HCT116 (cell line): Measurements from ENCODE around the gene NEO1.
"Not testable (repeated sequence)": the region's sequence is repeated elsewhere in the genome, so short reads cannot be mapped to it uniquely, and the experiment has no call there.

Experiments
- CTCF ChIP-seq, 3 experiments: fragments of 200-600 bp in 1 of 3; sonication (generic) in 1 of 3; IDR thresholded peaks in 2 of 3; conservative IDR thresholded peaks in 1 of 3; 2 replicates each; pipeline ENCODE4 v1.5.1; 2012 to 2017; ENCODE audit warnings: low read depth in 2 of 3, low read length in 2 of 3, antibody characterized with exemption in 1 of 3, borderline replicate concordance in 1 of 3, control low read depth in 1 of 3, mild to moderate bottlenecking in 1 of 3, mixed read lengths in 1 of 3, mixed run types in 1 of 3, moderate library complexity in 1 of 3; ENCODE audit not compliant: insufficient read depth in 1 of 3
- EZH2 ChIP-seq: fragments of 200-600 bp; sonication (generic); IDR thresholded peaks from 2 replicates; pipeline ENCODE4 v1.6.1; 2017; ENCODE audit warnings: antibody characterized with exemption, mixed run types
- MAX ChIP-seq: IDR thresholded peaks from 2 replicates; pipeline ENCODE4 v1.6.1; 2012
- POLR2A ChIP-seq: IDR thresholded peaks from 2 replicates; pipeline ENCODE4 v1.7.0; 2011; ENCODE audit warnings: borderline replicate concordance; ENCODE audit not compliant: insufficient read depth, insufficient read length; ENCODE audit errors: extremely low read depth
- POLR2AphosphoS5 ChIP-seq: IDR thresholded peaks from 2 replicates; pipeline ENCODE4 v1.6.1; 2011; ENCODE audit warnings: mild to moderate bottlenecking, low read depth, low read length, moderate library complexity
- SP1 ChIP-seq: IDR thresholded peaks from 2 replicates; pipeline ENCODE4 v1.6.1; 2012; ENCODE audit warnings: low read depth
- TCF7L2 ChIP-seq: IDR thresholded peaks from 2 replicates; pipeline ENCODE4 v1.7.0; 2011; ENCODE audit warnings: borderline replicate concordance, inconsistent platforms; ENCODE audit not compliant: insufficient read depth, insufficient read length; ENCODE audit errors: extremely low read depth
- ZBTB33 ChIP-seq: IDR thresholded peaks from 2 replicates; pipeline ENCODE4 v1.6.1; 2011; ENCODE audit warnings: mild to moderate bottlenecking, low read length, moderate library complexity; ENCODE audit not compliant: insufficient replicate concordance; ENCODE audit errors: extremely low read depth

- not testable (repeated sequence) for TF ChIP-seq CTCF (IDR thresholded peaks at IDR 0.05 in 2 of 3, conservative IDR thresholded peaks at IDR 0.05 in 1 of 3; ENCODE audit: borderline replicate concordance in 1 of 3, insufficient read depth in 1 of 3, low read depth in 2 of 3, low read length in 2 of 3); SP1; EZH2; POLR2A; POLR2AphosphoS5; MAX; ZBTB33; TCF7L2
These were observed 114.4 kb downstream of the NEO1 start for GRCh38 chr15:73166711-73167110.
